ENCODE results near the gene ATG4B. TPM values are rescaled to one million over a fixed set of nuclear protein-coding genes. Genes with fewer than 3 reads are reported as not detected.

The ATG4B gene
- total RNA-seq, 3 donors from 2014 or later (not counting 1 experiment from before 2014, with no cell fraction given) = 106 to 171 (median 139) TPM

- H3K4me3 Mint-ChIP-seq = no peak overlapping the region
- no peak for ATAC-seq
These were observed 9.8 kb upstream of the ATG4B start for GRCh38 chr2:241627675-241628074.

DNA sequence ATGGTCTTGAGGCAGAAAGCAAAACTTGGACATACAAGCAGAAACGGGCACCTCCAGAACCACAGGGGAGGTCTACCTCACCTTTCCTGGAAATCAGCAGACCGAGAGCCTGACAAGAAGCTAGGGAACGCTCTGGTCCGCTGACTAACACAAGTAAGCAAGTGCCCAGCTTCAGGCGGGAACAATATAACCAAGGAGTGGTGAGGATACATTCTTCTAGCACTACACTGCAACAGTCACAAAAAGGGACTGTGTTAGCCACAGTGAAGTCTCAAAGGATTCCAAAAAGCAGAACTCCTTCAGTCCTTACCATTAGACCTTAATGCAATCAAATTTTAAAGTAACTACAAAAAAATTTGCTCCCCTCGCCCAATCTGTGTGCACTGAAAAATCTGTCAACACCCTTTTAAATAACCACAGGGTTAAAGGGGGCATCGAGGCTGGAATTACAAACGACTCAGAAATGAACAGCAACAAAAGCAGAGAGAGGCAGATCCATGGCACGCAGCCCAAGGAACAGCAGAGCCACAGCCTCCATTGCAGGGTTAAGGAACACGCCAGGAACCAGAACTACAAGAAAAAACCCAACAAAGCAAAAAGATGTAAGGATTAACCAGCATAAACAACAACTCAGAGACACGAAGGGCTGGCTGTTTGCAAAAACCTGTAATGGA lies 7.6 kb upstream of the ATG4B start:
- 85% methylated on average over 11 of the region's 11 CpGs for whole genome bisulfite sequencing (ENCODE audit: insufficient coverage)
- no peak for TF ChIP-seq CTCF (IDR thresholded peaks at IDR 0.05)
- Mint-ChIP-seq H3K27ac (no peak overlapping the region), H3K27me3 (ENCODE audit: low read depth in 2 of 2) (no peaks in the 10 kb centered on the region), H3K4me3 (no peak overlapping the region), H3K4me1 (peaks cover 8 to 10% of the 10 kb centered on the region in 2 donors), H3K9me3 (no peaks in the 10 kb centered on the region), H3K36me3 (no peaks in the 10 kb centered on the region)
- no peaks in the 10 kb centered on the region for H3K27me3 ChIP-seq (ENCODE audit: control insufficient read depth, insufficient read depth, low read length)
- H3K36me3 ChIP-seq (ENCODE audit: control insufficient read depth, insufficient read depth, low read length) = peaks cover 16% of the 10 kb centered on the region
- H3K27ac ChIP-seq (ENCODE audit: low read length) = no peak overlapping the region
- no peaks in the 10 kb centered on the region for H3K4me1 ChIP-seq (ENCODE audit: control insufficient read depth, insufficient read depth, low read length)
- intact Hi-C loops (cut with micrococcal nuclease) = no loop called here
- no peaks in the 10 kb centered on the region for H3K9me3 ChIP-seq (ENCODE audit: control insufficient read depth, insufficient read depth, low read length)
- ATAC-seq = no peak
- H3K4me3 ChIP-seq (ENCODE audit: low read length) = no peak overlapping the region
- no peak for DNase-seq

More at GRCh38 chr2:241627675-241628074, 9.8 kb upstream of the ATG4B start:
- no peaks in the 10 kb centered on the region for H3K27me3 ChIP-seq (ENCODE audit: control insufficient read depth, insufficient read depth, low read length)
- H3K9me3 ChIP-seq (ENCODE audit: control insufficient read depth, insufficient read depth, low read length) = no peaks in the 10 kb centered on the region
- peaks cover 8 to 10% of the 10 kb centered on the region in 2 donors for H3K4me1 Mint-ChIP-seq
- peak overlapping the region in 1 of 2 donors; percentile 47 for H3K27ac Mint-ChIP-seq
- H3K4me3 ChIP-seq (ENCODE audit: low read length) = no peak overlapping the region
- intact Hi-C loops (cut with micrococcal nuclease) = no loop called here
- H3K27me3 Mint-ChIP-seq (ENCODE audit: low read depth in 2 of 2) = no peaks in the 10 kb centered on the region
- no peak overlapping the region for H3K27ac ChIP-seq (ENCODE audit: low read length)
- H3K36me3 Mint-ChIP-seq = no peaks in the 10 kb centered on the region
- H3K36me3 ChIP-seq (ENCODE audit: control insufficient read depth, insufficient read depth, low read length) = peaks cover 5% of the 10 kb centered on the region
- H3K4me1 ChIP-seq (ENCODE audit: control insufficient read depth, insufficient read depth, low read length) = no peaks in the 10 kb centered on the region
- DNase-seq = no peak
- 96% methylated on average over 10 of the region's 10 CpGs for WGBS (ENCODE audit: insufficient coverage)
- H3K9me3 Mint-ChIP-seq = no peaks in the 10 kb centered on the region
- TF ChIP-seq CTCF (IDR thresholded peaks at IDR 0.05) = no peak

GRCh38 chr2:241632478-241633325 lies 4.8 kb upstream of the ATG4B start:
- Mint-ChIP-seq H3K27ac (no peak overlapping the region), H3K4me3 (no peak overlapping the region), H3K27me3 (ENCODE audit: low read depth in 2 of 2) (no peaks in the 10 kb centered on the region), H3K4me1 (peaks cover 6 to 16% of the 10 kb centered on the region in 2 donors), H3K36me3 (no peaks in the 10 kb centered on the region), H3K9me3 (no peaks in the 10 kb centered on the region)
- no peak for ATAC-seq
- 97% methylated on average over 38 of the region's 39 CpGs for WGBS (ENCODE audit: insufficient coverage)
- Histone ChIP-seq H3K4me1 (ENCODE audit: control insufficient read depth, insufficient read depth, low read length) (peaks cover 10% of the 10 kb centered on the region), H3K27ac (ENCODE audit: low read length) (no peak overlapping the region), H3K9me3 (ENCODE audit: control insufficient read depth, insufficient read depth, low read length) (no peaks in the 10 kb centered on the region), H3K36me3 (ENCODE audit: control insufficient read depth, insufficient read depth, low read length) (peaks cover 16% of the 10 kb centered on the region), H3K27me3 (ENCODE audit: control insufficient read depth, insufficient read depth, low read length) (no peaks in the 10 kb centered on the region), H3K4me3 (ENCODE audit: low read length) (no peak overlapping the region)
- DNase-seq = no peak
- TF ChIP-seq CTCF (IDR thresholded peaks at IDR 0.05) = no peak
- intact Hi-C loops (cut with micrococcal nuclease) = no loop called here

Data from natural killer cell (primary cell).